ENCODE measurements around the gene HOTAIR.

Gene HOTAIR

GRCh38 chr12:53998900-53999236, 24.1 kb upstream of the HOTAIR start:
- TF ChIP-seq, protein P1, sequence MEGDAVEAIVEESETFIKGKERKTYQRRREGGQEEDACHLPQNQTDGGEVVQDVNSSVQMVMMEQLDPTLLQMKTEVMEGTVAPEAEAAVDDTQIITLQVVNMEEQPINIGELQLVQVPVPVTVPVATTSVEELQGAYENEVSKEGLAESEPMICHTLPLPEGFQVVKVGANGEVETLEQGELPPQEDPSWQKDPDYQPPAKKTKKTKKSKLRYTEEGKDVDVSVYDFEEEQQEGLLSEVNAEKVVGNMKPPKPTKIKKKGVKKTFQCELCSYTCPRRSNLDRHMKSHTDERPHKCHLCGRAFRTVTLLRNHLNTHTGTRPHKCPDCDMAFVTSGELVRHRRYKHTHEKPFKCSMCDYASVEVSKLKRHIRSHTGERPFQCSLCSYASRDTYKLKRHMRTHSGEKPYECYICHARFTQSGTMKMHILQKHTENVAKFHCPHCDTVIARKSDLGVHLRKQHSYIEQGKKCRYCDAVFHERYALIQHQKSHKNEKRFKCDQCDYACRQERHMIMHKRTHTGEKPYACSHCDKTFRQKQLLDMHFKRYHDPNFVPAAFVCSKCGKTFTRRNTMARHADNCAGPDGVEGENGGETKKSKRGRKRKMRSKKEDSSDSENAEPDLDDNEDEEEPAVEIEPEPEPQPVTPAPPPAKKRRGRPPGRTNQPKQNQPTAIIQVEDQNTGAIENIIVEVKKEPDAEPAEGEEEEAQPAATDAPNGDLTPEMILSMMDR (IDR thresholded peaks at IDR 0.05; ENCODE audit: low read depth, low read length, missing control alignments), result no peak
- DNase-seq (ENCODE audit: low read depth), result no peak
- in situ Hi-C loops (cut with HindIII; ENCODE audit: low sequenced_read_pairs), result no loop called here
- H3K4me3 ChIP-seq (ENCODE audit: low read depth, low read length), result no peak overlapping the region

DNA sequence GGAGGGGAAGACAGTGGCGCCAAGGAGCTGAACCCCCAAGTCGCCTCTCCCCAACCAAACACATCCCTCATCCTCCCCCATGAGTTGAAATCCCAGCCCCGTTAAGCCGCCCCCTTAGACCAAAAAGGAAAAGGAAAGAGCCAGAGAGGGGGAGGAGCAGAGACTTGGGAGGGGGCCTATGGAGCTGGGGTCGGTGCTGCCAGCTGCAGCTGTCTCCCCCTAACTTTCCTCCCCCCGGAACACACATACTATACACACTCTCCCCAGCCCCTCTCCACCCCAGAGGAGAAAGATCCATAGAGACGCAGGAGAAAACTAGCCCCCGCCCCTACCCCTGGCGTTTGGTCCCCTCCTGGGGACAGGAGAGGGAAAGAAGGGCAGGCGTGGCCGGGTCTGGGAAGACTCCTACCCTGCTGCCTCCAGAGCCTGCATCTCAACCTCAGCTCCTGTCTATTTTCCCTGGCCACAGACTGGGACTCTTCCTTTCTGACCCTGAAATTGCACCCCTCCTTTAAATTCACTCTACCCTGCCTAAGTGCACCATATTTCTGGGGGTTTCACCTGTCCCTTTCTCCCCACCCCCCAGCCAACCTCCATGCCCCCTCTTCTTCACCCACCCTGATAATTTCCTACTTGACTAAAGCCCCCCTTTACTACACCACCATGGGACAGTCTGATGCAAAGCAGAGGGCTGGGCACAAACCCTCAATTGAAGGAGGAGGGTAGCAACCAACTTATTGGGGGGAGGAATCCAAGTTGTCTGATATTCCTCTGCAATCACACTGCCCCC, 23.6 kb upstream of the HOTAIR start:
- TF ChIP-seq, protein P1 (IDR thresholded peaks at IDR 0.05; ENCODE audit: low read depth, low read length, missing control alignments), result no peak
- no peak overlapping the region for H3K4me3 ChIP-seq (ENCODE audit: low read depth, low read length)
- in situ Hi-C loops (cut with HindIII; ENCODE audit: low sequenced_read_pairs), result no loop called here
- DNase-seq (ENCODE audit: low read depth), result no peak

GRCh38 chr12:53997204-53998109, 22.7 kb upstream of the HOTAIR start:
- in situ Hi-C loops (cut with HindIII; ENCODE audit: low sequenced_read_pairs), result no loop called here
- TF ChIP-seq, protein P1 (IDR thresholded peaks at IDR 0.05; ENCODE audit: low read depth, low read length, missing control alignments), result no peak
- H3K4me3 ChIP-seq (ENCODE audit: low read depth, low read length), result no peak overlapping the region

GRCh38 chr12:53996240-53997203, 21.8 kb upstream of the HOTAIR start:
- peak overlapping the region; percentile 17 for H3K4me3 ChIP-seq (ENCODE audit: low read depth, low read length)
- no peak for DNase-seq (ENCODE audit: low read depth)
- TF ChIP-seq, protein P1 (IDR thresholded peaks at IDR 0.05; ENCODE audit: low read depth, low read length, missing control alignments), result no peak
- in situ Hi-C loops (cut with HindIII; ENCODE audit: low sequenced_read_pairs), result no loop called here

More at GRCh38 chr12:53997204-53998109, 22.7 kb upstream of the HOTAIR start:
- DNase-seq (ENCODE audit: low read depth), result no peak

DNA sequence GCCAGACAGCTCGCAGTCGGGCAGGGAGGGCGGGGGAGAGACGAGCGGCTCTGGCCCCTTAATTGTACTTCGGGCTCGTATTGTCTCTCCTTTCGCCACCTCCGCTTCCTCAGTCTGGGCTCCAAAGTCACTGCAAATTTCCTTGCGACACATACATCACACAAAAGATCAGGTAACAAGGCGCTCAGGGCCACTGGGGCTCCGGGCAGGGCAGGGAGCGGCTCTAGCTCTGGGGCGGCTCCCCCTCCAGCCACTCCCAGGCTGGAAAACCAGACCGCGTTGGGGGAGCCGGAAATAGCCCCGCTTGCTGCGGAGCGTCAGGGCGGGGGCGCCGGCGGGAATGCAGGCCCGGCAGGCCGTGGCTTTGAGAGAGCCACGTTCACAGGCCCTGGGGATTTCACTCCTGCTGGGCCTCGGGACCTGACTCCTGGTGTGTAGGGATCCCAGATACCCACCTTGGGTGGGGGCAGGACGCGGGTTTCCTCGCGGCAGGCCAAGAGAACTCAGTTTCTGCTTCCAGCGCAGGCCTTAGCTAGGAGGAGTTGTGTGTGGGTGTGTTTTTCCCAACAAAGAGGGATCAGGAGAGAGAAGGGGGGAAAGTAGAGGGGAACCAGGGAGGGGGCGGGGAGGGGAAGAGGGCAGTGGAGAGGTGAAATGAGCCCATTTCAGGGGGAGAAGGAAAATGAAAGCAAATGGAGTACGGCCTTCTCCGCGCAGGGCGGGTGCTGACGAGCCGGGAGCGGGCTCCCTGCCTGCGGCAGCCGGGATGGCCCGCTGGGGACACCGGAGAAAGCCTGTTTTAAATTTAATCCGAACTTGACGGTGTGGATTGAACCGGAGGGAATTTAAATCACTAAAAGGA, 20.9 kb upstream of the HOTAIR start:
- in situ Hi-C loops (cut with HindIII; ENCODE audit: low sequenced_read_pairs), result no loop called here
- TF ChIP-seq, protein P1 (IDR thresholded peaks at IDR 0.05; ENCODE audit: low read depth, low read length, missing control alignments), result no peak
- no peak for DNase-seq (ENCODE audit: low read depth)
- H3K4me3 ChIP-seq (ENCODE audit: low read depth, low read length), result peak overlapping the region; percentile 17
